PFSK-1 (cell line): Measurements from ENCODE around the gene IDI1.
A peak's percentile ranks its signal among the peaks of the same experiment; 100 is the strongest.

Experiments
- POLR2AphosphoS5 ChIP-seq: IDR thresholded peaks from 2 replicates; pipeline ENCODE4 v1.6.1; 2012; ENCODE audit warnings: low read depth, mild to moderate bottlenecking, control low read depth, low read length, moderate library complexity
- REST ChIP-seq, 2 experiments: IDR thresholded peaks; 2 replicates each; pipeline versions ENCODE4 v1.6.1 to v1.8.0; 2011 to 2012; ENCODE audit warnings: low read depth in 2 of 2, low read length in 2 of 2, control low read depth in 1 of 2, inconsistent platforms in 1 of 2, mild to moderate bottlenecking in 1 of 2, moderate library complexity in 1 of 2; ENCODE audit not compliant: insufficient read depth in 1 of 2
- SIN3A ChIP-seq: IDR thresholded peaks from 2 replicates; pipeline ENCODE4 v1.6.1; 2012; ENCODE audit warnings: mild to moderate bottlenecking, low read length, moderate library complexity, borderline replicate concordance; ENCODE audit not compliant: insufficient read depth
- TAF1 ChIP-seq: IDR thresholded peaks from 2 replicates; pipeline ENCODE4 v1.6.1; 2012; ENCODE audit warnings: low read length, control low read depth, borderline replicate concordance; ENCODE audit not compliant: insufficient read depth

DNA sequence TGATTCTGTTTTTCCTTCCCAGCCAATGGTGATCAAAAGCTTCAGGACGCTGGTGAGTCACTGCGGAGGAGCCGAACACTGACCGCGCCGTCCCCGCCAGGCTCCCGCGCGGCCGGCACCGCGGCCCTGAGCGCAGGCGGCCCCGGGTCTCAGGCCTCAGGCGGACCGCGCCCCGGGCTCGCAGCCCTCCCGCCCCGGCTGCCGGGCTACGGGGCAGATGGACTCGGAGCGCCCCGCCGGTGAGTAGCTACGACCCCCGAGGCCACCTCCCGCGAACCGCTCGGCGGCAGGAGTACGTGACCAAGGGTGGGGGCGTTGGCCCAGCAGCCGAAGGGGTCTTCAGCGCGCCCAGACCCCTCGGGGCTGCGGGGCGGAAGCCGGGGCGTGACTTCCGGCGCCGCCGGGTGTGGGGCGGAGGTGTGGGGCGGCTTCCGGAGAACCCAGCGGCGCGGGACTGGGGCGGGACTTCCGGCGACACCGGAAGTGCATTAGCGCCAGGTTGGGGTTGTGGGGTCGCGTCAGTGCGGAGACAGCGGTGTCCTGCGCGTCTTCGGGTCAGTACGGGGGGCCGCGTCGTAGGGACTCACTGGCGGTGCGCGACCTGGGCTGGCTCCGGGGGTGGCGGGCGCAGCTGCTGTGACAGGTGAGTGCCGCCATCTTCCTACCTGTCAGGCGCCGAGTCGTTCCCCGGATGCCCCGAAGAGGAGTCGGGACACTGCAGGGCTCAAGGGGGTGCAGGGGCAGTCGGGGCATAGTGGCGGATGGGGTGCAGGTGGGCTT is 7.6 kb upstream of the IDI1 start, which contains the start of gene WDR37:
- TF ChIP-seq SIN3A (peak; percentile 73; the same call in 1 of the 2 replicates), POLR2AphosphoS5 (peak; percentile 55; the same call in 1 of the 2 replicates), TAF1 (peak; percentile 12; the same call in 1 of the 2 replicates), REST (IDR thresholded peaks at IDR 0.05; ENCODE audit: insufficient read depth in 1 of 2, low read depth in 2 of 2, low read length in 2 of 2) (no peak)
